COLO829 (cell line): ENCODE results near the gene CIBAR2.
A peak's percentile ranks its signal among the peaks of the same experiment; 100 is the strongest.

Source experiments
- DNase-seq: peaks from one replicate; pipeline ENCODE4 v3.0.0; 2012; ENCODE audit warnings: low spot score

CIBAR2 gene

DNA sequence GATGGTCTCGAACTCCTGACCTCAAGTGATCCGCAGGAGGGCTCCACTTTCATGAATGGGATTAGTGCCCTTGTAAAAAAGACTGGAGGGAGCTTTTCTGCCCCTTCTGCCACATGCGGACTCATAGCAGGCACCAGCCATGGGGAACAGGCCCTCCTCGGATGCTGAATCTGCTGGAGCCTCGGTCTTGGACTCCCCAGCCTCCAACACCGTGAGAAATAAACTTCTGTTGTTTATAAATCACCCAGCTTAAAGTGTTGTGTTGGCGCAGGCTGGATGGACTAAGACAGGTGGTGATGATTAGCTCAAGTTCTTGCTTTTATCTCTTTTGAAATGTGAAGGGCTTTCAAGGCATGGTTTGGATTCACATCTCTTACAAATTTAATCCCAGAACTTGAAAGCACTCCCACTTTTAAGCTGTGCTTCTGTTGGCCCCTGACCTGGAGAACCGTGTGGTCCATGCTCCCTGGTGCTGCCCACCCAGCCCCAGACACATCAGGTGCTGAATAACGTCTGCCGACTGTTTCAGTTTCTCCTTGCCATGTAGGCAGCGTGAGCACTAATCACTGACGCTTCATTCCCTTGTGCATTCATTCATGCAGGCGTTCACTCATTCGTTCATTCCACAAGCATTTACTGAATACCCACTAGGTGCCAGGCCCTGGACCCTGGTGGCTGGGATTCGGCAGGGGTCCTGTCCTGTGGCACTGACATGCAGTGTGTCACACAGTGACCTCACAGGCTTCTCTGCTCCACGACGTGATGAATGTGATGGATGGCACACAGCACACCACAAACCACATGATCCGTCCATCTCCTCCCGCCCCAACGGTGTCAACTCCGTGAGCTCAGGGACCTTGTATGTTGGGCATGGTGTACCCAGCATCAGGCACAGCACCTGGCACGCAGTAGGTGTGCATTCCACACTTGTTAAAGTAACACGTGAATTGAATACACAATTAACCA, 8.9 kb downstream of the CIBAR2 start:
- no peak for DNase-seq

DNA sequence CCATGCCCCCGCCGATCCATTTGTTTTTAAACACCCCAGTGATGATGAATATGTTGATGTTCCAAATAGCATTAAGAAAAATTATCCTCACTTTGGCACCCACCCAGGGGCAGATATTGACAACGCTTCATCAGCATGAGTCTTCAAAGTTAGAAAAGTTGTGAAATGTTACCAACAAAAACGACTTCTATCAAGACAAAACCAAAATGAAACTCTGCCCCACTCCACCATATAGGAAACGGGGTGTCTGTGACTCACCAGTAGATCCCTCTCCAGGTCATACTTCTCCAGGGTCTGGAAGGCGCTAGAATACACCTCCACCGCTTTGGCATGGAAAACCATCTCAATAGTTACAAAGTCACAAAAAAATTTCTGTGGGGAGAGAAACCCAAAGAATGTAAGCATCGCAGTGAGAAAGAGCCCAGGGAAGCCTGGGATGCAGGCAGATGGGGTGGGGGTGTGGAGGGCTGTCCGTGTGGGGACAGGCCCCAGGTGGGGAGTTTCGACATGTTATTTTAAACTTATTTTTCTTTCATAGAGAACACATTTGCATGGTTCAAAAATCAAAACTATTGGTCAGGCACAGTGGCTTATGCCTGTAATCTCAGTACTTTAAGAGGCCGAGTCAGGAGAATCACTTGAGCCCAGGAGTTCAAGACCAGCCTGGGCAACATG, 10.2 kb downstream of the CIBAR2 start:
- no peak for DNase-seq

DNA sequence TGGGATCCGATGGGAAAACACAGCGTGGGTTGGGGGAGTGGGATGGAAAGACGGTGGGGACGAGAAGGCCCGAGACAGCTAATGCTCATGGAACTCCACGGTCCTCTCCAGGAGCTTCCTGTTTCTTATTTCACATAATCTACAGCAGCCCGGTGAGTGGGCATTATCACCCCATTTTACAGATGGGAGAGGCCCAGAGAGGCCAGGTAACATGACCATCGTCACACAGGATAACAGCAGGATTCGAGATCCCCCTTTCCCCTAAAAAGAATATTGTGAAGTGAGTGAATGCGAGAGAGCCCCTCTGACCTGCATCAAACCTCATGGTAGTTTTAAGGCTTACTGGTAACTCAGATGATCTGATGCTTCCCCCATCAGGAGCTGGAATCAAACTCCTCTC, 12.0 kb downstream of the CIBAR2 start:
- no peak for DNase-seq

DNA sequence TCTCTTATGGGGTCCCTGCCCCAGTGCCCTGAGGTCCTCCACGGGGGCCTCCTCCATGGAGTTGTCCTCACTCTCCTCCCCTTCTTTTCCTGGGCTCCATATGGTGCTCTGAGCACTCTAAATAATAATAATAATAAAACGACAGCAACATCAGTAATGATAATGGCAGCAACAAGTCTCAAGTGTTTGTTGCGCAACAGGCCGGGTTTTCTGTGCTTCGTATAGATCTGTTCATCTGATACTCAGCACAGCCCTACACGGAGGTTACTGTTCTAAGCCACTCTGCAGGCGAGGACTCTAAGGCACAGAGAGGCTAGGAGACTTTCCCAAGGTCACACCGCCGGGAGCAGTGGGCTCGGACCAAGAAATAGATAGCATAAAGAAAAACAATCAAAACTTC, 13.7 kb downstream of the CIBAR2 start:
- DNase-seq = no peak

DNA sequence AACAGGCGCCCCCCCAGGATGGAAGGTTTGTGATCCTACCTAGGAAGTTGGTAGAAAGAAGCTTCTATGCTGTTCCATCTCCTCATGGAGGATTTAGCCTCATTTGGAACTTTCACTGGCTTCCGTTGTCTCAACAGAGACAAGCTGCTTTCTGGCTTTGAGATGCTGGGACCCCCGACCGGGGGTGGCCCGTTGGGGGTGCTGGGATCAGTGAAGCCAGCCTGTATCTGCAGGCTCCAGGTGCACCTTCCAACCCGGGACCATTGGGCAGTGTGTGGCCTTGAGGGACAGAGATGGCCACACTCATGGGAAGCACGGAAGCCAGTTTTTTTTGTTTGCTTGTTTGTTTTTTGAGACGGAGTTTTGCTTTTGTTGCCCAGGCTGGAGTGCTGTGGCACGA, 15.4 kb downstream of the CIBAR2 start:
- no peak for DNase-seq

DNA sequence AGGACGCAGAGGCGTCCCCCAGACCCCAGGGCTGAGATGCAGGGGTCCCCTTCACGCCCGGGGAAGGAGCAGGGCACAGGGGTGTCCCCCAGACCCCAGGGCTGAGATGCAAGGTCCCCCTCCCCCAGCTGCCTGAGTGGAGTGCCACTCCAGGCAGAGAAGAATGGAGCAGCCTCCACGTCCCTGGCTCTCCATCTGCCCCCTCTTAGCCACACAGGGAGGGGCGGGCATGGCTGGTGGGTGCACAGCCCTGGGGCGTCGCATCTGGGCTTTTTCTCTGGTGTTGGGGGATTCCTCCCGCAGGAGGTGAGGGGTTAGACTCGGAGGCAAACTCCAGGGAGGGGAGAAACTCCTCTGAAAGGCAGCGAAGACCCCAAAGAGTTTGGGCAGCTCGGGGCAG, 17.5 kb downstream of the CIBAR2 start:
- DNase-seq = no peak

DNA sequence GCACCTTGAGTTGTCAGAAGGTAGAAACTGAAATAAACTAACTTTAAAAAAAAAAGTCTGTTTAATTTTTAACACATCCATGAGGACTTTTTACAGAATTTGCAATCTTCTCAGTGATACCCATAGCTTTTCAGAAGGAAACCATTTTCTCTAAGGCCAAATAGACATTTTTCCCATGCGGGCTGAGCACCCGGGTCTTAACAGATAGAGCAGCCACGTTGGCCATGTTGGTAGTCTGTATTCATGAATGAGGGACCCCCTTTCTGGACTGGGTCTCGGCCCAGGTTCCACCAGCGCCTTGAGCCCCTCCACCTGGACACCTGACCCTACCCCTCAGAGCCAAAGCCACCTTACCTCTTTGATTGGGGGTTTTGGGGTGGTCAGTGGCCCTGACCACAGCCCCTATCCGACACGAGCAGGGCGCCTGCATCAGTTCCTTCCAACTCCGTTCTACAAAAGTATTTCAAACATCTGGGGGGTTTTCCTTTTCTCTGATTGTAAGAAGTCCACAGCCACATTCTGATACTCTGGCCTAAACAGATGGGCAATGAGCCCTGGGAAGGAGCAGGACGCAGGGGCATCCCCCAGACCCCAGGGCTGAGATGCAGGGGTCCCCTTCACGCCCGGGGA, 18.0 kb downstream of the CIBAR2 start:
- DNase-seq = no peak

DNA sequence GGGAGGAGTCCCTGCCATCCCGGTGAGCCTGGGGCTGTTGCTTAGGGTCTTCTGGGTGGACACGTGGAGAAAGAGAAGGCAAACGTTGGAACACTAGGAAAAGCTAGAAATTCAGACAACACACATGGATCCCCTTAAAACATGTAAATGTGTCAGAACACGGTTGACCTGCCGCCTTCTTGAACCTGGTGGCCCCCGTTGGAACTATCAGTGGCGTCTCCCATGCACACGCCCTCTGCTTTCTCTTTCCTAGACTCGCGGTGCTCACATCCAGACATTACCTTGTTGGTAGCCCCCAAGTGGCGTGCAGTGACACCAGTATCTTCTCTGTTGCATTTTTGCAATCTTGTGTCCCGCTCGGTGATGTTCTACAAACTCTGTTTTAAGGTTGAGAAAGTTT, 18.6 kb downstream of the CIBAR2 start:
- no peak for DNase-seq

DNA sequence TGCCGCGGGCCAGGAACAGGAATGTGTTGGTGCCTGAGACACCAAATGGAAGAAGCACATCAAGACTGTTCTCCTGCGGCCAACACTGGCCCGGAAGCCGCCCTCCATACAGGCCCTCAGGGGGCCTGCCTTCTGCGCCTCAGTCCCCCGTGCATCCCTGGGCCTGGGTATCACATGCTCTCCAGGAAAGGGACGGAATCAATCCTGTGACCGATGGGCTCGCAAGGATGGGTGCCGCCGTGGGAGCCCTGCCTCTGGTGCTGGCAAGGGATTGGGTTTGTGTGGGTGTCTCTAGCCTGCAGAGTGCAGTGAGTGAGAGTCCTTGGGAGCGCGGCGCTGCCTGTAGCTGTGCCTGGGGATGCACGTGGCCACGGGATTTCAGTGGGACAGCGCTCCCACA, 19.4 kb downstream of the CIBAR2 start:
- DNase-seq = no peak

DNA sequence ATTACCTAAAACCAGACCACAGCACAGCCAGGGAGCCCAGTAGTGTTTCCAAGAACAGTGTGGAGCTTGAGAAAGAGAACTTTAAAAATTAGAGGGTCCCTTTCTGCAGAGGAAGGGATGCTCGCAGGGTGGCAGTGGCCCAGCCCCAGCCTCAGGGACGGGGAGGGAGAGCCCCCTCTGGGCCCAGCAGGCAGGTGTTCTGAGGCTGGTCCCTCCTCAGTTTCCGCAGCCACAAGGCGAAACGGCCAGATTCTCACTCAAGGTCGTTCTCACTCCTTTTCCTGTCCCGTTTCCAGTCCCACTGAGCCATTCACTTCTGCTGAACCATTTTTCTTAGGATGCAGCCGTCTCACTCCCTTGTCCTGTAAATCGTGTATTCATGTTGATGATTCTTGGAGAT, 20.0 kb downstream of the CIBAR2 start:
- DNase-seq = no peak

DNA sequence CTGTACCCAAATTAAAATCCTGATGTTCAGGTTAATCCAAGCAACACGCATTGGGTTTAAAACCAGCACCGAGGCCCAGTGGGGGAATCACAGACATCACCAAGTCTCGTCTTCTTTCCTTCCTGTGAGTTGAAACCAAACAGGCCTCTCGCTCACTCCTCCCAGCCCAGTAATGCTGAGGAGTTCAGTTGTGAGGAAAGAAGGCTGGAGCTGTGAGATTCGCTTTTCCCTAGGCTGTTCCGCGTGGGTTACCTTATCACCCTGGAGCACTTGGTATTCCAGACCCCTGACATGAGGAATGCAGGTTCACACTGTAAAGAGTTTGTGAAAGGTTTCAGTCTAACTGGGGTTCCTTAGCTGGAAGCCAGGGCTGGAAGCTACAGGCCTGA, 20.8 kb downstream of the CIBAR2 start:
- no peak for DNase-seq

DNA sequence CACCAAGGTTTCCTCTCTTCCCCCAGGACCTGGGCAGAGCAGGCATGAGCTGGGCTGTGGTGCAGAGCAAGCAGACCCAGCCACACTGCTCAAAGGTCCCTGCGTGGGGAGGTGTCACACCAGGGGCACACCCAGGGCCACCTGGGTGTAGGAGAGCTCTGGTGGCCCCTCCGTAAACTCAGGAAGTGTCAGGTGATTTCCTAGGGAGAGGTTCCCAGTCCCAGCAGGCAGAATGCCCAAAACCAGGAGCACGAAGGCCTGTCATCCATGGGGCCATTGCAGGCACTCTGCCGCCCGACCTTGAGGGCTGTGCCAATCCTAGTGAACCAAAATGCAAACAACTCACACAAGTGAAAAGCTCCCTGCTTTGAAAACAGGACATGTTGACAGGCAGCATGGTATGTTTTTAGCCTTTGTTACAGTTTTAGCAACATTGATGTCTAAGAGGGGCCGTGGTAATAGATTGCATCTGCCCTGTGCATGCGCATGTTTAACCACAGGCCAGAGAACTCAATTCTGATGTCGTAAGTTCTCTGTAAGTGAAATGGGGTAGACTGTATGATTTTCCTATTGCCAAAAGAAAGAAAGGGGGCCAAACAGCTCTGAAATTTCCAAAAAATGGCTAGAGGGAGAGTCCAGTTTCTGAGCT, 21.3 kb downstream of the CIBAR2 start:
- DNase-seq = no peak

DNA sequence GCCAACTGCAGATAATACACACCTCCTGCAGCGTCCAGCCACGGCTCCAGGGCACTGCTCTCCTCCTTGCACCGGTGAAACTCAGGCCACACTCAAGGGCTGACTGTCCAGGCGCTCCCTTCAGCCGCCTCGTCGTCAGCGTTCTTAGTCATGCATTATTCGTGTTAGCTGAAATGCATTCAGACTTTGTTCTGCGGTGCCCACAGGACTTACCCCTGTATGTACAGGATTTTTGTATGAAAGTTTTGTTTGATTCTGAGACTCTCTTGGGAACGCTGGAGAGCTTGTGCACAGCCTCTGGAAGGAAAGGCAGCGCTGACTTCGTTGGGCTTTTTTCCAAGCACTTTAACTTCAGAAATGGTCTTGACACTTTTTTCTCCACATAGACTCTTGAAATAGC, 22.1 kb downstream of the CIBAR2 start:
- DNase-seq = peak; percentile 77

DNA sequence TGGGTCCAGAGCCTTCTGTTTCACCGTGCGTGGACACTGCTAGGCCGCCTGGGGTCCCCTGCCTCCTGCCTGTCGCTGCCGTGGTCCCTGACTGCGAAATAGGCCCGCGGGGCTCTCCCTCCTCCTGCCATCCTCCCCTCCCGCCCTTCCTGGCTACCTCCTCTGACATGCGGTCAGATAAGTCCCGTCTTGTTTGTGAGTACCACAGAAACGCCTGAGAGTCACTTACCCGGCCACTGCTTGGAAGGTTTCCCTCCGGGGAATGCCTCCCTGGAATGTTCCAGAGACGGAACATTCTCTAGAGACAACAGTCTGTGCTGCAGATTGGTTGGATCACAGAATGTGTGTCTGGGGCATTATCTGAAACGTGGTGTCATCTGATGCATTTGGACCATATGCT, 22.7 kb downstream of the CIBAR2 start:
- no peak for DNase-seq

DNA sequence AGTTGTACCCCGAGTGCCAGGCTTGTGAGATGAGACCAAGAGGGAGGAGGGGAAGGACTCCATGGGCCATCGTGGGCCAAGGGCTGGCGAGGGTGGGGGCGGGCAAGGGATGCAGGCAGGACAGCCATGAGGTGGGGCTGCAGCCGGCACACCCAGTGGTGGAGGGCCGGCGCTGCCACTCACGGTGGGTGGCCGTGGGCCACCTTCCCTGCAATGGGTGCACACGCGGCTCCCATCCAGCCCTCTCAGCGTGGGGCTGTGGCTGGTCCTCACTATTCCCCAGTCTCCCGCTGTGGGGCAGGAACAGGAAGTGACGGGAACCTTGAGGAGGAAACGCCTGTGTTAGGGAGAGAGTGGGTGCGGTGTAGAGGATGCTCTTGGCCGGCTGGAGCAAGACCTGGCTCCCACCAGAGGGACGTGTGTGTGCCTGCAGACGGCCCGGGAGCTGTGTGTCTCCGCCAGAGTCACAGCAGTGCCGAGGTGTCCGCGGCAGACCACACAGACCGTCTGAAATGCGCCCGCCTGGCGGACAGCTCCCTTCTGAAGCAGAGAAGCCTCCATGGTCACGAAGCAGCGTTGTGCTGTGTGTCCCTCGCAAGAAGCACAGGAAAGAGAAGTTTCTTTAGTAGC, 23.6 kb downstream of the CIBAR2 start:
- DNase-seq = no peak

DNA sequence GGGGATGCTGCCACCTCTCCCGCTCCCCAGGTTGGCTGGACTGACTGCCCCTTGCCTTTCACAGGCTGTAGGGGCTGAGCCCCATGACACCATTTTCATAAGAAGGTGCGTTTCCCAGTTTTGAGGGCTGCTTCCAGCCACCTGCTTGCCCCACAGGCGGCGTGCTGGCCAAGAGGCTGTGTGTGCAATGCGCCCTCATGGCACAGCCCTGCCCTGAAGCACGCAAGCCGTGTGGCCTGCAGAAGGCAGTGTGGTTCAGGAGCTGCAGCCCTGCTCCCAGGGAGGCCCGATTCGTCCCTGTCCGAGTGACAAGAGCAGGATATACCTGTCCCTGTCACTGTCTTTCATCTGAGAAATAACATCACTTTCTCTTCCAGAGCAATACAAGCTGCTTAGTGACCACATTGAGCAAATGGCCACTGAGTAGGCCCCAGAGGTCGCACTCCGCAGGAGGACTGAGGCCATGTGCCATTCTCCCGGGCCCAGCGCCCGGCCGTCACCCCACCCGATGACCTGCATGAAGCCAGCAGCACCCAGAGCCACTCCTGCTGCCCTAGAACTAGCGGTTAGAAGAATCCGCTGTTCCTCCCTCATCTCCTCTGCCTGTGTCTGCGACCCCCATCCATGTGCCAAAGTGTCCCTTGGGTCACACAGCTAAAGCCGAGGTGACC, 24.2 kb downstream of the CIBAR2 start:
- no peak for DNase-seq

DNA sequence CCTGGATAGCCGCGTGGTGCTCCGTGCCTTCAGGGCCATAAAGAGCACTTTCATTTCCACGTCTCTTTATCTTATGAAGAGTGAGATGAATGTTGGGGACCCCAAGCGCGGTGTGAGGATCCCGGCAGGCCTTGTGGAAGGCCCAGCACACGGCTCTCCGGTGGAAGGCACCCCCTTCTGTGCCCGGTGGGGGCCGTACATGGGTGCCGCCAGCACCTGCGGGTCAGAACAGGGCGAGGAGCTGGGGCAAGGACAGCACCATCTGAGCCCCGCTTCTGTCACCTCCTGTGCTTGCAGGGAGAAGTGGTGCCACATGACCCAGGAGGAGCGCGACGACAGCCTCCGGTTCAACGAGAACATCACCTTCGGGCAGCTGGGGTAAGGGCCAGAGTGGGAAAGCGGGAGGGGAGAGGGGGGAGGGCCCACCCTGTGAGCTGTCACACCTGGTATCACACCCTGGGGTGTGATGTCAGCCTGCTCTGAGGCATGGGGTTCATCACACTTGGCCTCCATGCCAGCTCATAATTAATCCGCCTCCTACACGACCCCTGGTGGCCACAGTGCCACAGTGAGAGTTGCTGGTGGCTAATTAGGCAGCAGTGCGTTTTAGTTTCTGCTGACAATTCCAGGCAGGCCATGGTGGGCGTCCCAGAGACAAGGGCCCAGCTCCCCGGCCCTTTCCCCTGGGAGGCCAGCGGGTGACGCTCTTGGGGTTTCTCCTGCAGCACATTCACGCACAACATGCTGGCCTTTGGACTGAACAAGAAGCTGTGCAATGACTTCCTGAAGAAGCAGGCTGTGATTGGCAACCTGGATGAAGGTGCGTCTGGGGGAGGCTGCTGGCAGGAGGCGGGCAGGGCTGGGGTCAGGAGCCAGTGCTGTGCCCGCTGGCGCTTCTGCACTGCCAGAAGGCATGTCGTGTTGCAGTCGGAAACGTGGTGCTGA, 25.7 kb downstream of the CIBAR2 start:
- peak; percentile 50 for DNase-seq

DNA sequence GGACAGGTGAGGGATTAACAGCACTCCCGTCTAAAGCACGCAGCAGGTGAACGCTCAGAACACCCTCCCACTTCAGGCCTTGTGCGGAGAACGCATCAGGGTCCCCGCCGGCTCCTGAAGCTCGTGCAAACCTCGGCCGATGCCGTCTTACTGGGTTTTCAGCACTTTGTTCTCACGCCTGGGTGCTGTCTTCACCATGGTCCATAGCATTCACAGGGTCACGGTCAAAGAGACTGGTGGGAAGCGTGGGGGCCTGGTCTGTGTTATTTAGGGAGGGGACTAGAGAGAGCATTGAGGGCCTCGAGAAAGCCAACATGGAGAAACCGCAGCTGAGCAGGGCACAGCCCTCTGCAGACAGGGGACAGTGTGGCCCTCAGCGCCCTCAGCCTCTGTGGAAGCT, 26.6 kb downstream of the CIBAR2 start:
- no peak for DNase-seq

DNA sequence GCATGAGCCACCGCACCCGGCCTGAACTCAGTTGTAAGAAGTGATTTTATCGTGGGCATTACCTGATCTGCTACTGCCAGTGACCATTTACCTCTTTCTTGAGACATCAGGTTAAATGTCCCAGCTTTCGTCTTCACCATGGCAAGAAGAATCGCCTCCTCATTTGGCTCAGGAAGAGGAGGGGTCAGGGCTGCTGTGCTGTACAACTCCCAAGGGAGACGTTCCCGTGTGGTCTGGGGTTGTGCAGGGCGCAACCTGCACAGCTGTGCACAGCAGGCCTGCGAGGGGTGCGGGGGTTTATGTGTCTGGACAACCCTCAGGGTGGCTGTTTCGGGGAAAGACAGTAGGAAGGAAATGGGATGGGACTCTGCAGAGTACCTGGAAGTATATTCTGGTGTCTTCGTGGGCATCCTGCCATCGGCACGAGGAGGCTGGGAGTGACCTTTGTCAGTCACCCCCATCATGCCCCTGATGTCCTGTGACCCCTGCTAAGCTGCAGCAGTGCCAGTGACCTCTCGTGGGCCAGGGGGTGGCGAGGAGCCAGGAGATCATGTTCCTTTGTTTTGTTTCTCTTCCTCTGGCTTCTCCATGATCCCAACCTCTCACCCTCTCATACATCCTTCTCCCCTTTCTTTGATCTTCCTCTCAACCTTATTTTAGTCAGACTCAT, 27.3 kb downstream of the CIBAR2 start:
- DNase-seq = no peak
